Uterus (tissue), 4 donors: ENCODE results near the gene MAGEB6B. TPM values are rescaled to one million over a fixed set of nuclear protein-coding genes. Genes with fewer than 3 reads are reported as not detected.
"Not testable (repeated sequence)": the region's sequence is repeated elsewhere in the genome, so short reads cannot be mapped to it uniquely, and the experiment has no call there.

Source experiments
- DNase-seq, 2 donors: peaks; one replicate each; pipeline ENCODE4 v3.0.0-alpha.2; 2019 to 2020
- H3K27ac ChIP-seq, 2 donors: fragments of 200-600 bp; sonication (generic); 1 replicate in 1 of 2; 2 replicates in 1 of 2; pipeline ENCODE4 v1.5.1; 2016 to 2018
- H3K27me3 ChIP-seq, 2 donors: fragments of 200-600 bp; sonication (generic); one replicate each; pipeline ENCODE4 v1.5.1; 2018 to 2019; ENCODE audit warnings: control low read depth in 1 of 2
- H3K36me3 ChIP-seq, 2 donors: fragments of 200-600 bp; sonication (generic); one replicate each; pipeline ENCODE4 v1.5.1; 2019; ENCODE audit warnings: control low read depth in 1 of 2
- H3K4me1 ChIP-seq, 2 donors: fragments of 200-600 bp; sonication (generic); one replicate each; pipeline ENCODE4 v1.5.1; 2018 to 2019; ENCODE audit warnings: control low read depth in 1 of 2
- H3K4me3 ChIP-seq, 2 donors: fragments of 200-600 bp; sonication (generic); 1 replicate in 1 of 2; 2 replicates in 1 of 2; pipeline ENCODE4 v1.5.1; 2018 to 2019; ENCODE audit warnings: mild to moderate bottlenecking in 1 of 2
- H3K9me3 ChIP-seq, 2 donors: fragments of 200-600 bp; sonication (generic); one replicate each; pipeline ENCODE4 v1.5.1; 2019; ENCODE audit warnings: control low read depth in 1 of 2
- POLR2A ChIP-seq, 2 donors: fragments of 450-650 bp; IDR thresholded peaks; one replicate each; pipeline ENCODE4 v1.6.1; 2016; ENCODE audit warnings: antibody characterized with exemption in 2 of 2, mild to moderate bottlenecking in 1 of 2, moderate library complexity in 1 of 2
- intact Hi-C: fragments of 100-400 bp; cut with DNase I; formaldehyde crosslinking; loops from one replicate; pipeline ENCODE4 v1.15.1; 2023; ENCODE audit warnings: low total_unique reads
- total RNA-seq, 4 donors: library from RNA; depleted of rRNA in 3 of 4; stranded (reverse); fragments of >200 nt in 3 of 4; gene quantifications; one replicate each; pipeline versions ENCODE4 v1.1.0 to v1.2.4, GENCODE V29; 2014 to 2023
- TF ChIP-seq, protein P1 (sequence below), 4 experiments: fragments of 200-600 bp in 2 of 4; fragments of 450-650 bp in 2 of 4; sonication (generic) in 2 of 4; IDR thresholded peaks; one replicate each; pipeline ENCODE4 v1.5.1; 2016 to 2019; ENCODE audit warnings: antibody characterized with exemption in 4 of 4, mild to moderate bottlenecking in 2 of 4, moderate library complexity in 1 of 4
- donor health status: DM: yes; HTN: yes; CAD: no.

MAGEB6B gene, protein sequence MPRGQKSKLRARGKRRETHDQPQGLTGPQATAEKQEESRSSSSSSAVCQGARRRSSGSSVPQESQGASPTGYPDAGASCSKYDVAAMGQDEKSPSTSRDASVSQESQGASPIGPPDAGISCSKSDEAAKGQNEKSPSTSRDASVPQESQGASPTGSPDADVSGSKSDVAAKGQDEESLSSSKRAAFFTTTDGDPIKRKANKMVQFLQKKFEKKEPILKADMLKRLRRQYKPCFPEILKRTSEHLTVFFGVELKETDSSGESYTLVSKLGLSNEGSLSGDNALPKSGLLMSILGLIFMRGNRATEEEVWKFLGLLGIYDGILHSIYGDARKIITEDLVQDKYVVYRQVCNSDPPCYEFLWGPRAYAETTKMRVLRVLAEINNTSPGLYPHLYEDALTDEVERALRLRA
- total RNA-seq, result not detected

DNA sequence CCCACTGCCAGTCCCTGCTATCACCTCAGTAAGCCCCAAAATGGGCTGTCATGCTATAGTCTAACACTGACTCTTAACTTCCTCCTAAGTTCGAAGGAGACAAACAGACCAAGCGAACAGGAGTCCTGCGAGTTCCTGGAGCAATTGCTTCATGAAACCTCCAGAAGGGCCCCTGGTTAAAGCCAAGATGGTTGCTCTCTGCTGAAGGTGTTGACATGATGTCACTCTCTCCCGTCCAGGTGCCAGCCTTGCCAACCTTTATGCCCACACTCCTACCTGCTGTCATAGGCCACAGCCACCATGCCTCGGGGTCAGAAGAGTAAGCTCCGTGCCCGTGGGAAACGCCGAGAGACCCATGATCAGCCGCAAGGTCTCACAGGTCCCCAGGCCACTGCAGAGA, at the start of gene MAGEB6B:
Gene MAGEB6B, plus strand, starts transcription at position 301 of the 400 bp plus-strand sequence. Its CDS starts 0 bp downstream, at position 301.
- intact Hi-C loops, result no loop called here
- no peak within 1 kb of the TSS for H3K4me3 ChIP-seq
- H3K9me3 ChIP-seq, result no peaks in the 10 kb centered on the region
- DNase-seq, result no peak
- no peak within 1 kb of the TSS for H3K27ac ChIP-seq
- no peaks in the 10 kb centered on the region for H3K36me3 ChIP-seq
- no peaks in the 10 kb centered on the region for H3K27me3 ChIP-seq
- TF ChIP-seq, protein P1, sequence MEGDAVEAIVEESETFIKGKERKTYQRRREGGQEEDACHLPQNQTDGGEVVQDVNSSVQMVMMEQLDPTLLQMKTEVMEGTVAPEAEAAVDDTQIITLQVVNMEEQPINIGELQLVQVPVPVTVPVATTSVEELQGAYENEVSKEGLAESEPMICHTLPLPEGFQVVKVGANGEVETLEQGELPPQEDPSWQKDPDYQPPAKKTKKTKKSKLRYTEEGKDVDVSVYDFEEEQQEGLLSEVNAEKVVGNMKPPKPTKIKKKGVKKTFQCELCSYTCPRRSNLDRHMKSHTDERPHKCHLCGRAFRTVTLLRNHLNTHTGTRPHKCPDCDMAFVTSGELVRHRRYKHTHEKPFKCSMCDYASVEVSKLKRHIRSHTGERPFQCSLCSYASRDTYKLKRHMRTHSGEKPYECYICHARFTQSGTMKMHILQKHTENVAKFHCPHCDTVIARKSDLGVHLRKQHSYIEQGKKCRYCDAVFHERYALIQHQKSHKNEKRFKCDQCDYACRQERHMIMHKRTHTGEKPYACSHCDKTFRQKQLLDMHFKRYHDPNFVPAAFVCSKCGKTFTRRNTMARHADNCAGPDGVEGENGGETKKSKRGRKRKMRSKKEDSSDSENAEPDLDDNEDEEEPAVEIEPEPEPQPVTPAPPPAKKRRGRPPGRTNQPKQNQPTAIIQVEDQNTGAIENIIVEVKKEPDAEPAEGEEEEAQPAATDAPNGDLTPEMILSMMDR (IDR thresholded peaks at IDR 0.05), result no peak
- no peak for TF ChIP-seq POLR2A (IDR thresholded peaks at IDR 0.05)
- H3K4me1 ChIP-seq, result no peaks in the 10 kb centered on the region

DNA sequence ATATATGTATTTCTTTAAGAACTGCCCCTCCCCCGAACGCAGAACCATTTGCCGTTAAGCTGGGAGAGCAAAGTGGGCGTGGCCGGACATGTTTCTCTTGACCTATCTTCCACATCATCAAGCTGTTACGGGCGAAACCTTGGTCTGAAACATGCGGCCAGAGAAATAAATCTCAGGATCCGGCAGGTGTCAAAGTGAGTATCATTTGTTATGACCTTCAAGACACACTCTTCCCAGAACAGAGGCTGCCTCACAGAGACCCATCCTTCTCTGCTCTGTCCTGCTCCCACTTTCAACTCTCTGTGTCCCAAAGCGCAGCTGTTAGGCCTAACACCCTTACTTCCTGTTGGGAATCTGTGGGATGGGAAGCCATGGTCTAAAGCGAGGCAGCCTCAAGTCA, 22.1 kb upstream of the MAGEB6B start, which contains the start of gene MAGEB18:
Gene MAGEB18, plus strand, starts transcription at position 70 of the 400 bp plus-strand sequence. CDS start 643 bp downstream, outside the sequence.
- DNase-seq, result no peak
- no peaks in the 10 kb centered on the region for H3K27me3 ChIP-seq
- no peak for TF ChIP-seq POLR2A (IDR thresholded peaks at IDR 0.05)
- TF ChIP-seq, protein P1 (IDR thresholded peaks at IDR 0.05), result no peak
- no peak within 1 kb of the TSS for H3K27ac ChIP-seq
- no peaks in the 10 kb centered on the region for H3K4me1 ChIP-seq
- H3K9me3 ChIP-seq, result no peaks in the 10 kb centered on the region
- no peak within 1 kb of the TSS for H3K4me3 ChIP-seq
- intact Hi-C loops, result no loop called here
- no peaks in the 10 kb centered on the region for H3K36me3 ChIP-seq

DNA sequence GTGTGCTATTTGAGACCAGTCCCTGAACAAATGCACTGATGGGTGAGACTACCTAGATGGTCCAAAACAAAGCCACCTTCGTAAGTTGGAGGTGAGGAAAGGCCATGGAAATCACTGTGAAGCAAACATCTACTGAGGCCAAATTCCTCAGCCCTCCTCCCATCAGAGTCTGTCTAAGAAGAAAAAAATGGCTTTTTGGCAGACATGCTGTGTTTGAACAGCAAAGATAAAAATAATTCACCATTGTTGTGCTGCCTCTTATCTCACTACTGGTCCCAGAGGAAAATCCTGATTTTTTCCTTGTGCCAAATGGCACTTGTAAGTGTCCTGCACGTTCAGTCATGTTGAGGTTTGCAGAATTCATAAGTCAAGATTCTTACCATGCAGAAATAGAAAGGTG, 14.4 kb upstream of the MAGEB6B start:
- Histone ChIP-seq H3K27ac (no peak overlapping the region), H3K9me3 (no peaks in the 10 kb centered on the region), H3K4me1 (no peaks in the 10 kb centered on the region), H3K36me3 (no peaks in the 10 kb centered on the region), H3K4me3 (no peak overlapping the region), H3K27me3 (no peaks in the 10 kb centered on the region)
- intact Hi-C loops, result no loop called here
- TF ChIP-seq POLR2A (IDR thresholded peaks at IDR 0.05), result no peak
- TF ChIP-seq, protein P1 (IDR thresholded peaks at IDR 0.05), result no peak
- DNase-seq, result no peak

DNA sequence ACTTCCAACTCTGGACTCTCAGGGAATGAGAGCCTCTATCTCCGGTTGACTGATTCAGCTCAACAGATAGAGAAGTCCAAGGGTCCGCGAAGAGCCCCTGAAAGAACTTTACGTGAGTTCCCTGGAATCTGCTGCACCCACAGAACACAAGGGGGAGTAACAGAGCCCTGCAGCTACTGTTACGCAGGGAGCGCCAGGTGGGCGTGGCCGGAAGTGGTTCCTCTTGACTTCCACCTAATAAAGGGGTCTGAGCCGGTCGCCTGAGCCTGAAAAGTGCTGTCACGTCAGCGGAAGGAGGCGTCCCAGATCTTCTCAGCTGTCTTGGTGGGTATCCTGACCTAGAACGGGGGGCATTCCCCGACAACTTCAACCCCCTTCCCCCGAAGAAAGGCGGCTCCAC, 31.8 kb downstream of the MAGEB6B start, which contains the start of gene MAGEB6:
Gene MAGEB6, plus strand, starts transcription at position 237 of the 400 bp plus-strand sequence. CDS start 1,407 bp downstream, outside the sequence.
- intact Hi-C loops, result no loop called here
- DNase-seq, result no peak
- H3K9me3 ChIP-seq, result no peaks in the 10 kb centered on the region
- H3K4me1 ChIP-seq, result no peaks in the 10 kb centered on the region
- H3K27ac ChIP-seq, result no peak within 1 kb of the TSS
- no peaks in the 10 kb centered on the region for H3K36me3 ChIP-seq
- TF ChIP-seq POLR2A (IDR thresholded peaks at IDR 0.05), result no peak
- TF ChIP-seq, protein P1 (IDR thresholded peaks at IDR 0.05), result no peak
- no peak within 1 kb of the TSS for H3K4me3 ChIP-seq
- H3K27me3 ChIP-seq, result peaks cover 0 to 6% of the 10 kb centered on the region in 2 donors

DNA sequence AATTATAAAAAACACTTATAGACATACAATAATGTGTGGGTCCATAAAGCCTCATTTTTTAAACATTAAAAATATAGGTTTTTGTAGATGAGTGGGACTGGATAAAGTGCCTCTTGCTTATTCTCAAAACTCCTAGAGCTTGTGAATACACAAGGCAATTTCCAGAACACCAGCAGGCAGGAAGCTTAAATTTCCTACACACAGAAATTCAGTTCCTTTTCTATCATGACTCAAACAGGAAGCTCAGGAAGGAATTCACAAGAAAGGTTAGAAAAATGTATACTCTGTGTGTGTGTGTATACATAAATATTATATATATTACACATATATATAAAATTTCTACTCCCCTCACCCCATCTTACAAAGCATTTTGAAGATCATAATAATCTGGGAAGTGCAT, 43.2 kb downstream of the MAGEB6B start:
- Histone ChIP-seq H3K4me3 (no peak overlapping the region), H3K4me1 (no peaks in the 10 kb centered on the region), H3K27me3 (no peaks in the 10 kb centered on the region), H3K27ac (no peak overlapping the region), H3K9me3 (no peaks in the 10 kb centered on the region), H3K36me3 (no peaks in the 10 kb centered on the region)
- intact Hi-C loops, result no loop called here
- TF ChIP-seq, protein P1 (IDR thresholded peaks at IDR 0.05), result no peak
- no peak for TF ChIP-seq POLR2A (IDR thresholded peaks at IDR 0.05)
- no peak for DNase-seq

DNA sequence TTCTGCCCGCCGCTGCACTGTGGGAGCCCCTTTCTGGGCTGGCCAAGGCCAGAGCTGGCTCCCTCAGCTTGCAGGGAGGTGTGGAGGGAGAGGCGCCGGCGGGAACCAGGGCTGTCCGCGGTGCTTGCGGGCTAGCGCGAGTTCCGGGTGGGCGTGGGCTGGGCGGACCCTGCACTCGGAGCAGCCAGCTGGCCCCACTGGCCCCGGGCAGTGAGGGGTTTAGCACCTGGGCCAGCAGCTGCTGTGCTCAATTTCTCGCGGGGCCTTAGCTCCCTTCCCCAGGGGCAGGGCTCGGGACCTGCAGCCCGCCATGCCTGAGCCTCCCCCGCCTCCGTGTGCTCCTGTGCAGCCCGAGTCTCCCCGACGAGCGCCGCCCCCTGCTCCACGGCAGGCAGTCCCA, 44.3 kb downstream of the MAGEB6B start:
- H3K4me1 ChIP-seq, H3K4me3 ChIP-seq, intact Hi-C loops, H3K36me3 ChIP-seq, H3K27me3 ChIP-seq, H3K9me3 ChIP-seq, DNase-seq, H3K27ac ChIP-seq: not testable (repeated sequence)
